NCI-H2171 treated with DMSO at 0.1 percent for 48 hours (cell line): ENCODE data around the gene CAMTA1.

ENCODE experiments used
- DNase-seq: peaks from one replicate; lab custom pipeline; 2025; lab: John Stamatoyannopoulos, UW

The CAMTA1 gene

GRCh38 chr1:7477593-7477992 is 692.3 kb downstream of the CAMTA1 start:
- DNase-seq, result no peak

- DNase-seq, result no peak
Observed at GRCh38 chr1:7478142-7478790, 693.0 kb downstream of the CAMTA1 start.

- DNase-seq, result peak; percentile 83
Observed at GRCh38 chr1:7478809-7479499, 693.7 kb downstream of the CAMTA1 start.

GRCh38 chr1:7479571-7479970 is 694.3 kb downstream of the CAMTA1 start:
- no peak for DNase-seq

GRCh38 chr1:7481194-7481593 is 695.9 kb downstream of the CAMTA1 start:
- no peak for DNase-seq

GRCh38 chr1:7482077-7482476 is 696.8 kb downstream of the CAMTA1 start:
- DNase-seq, result no peak

GRCh38 chr1:7482772-7483495 is 697.7 kb downstream of the CAMTA1 start:
- DNase-seq, result no peak

GRCh38 chr1:7483634-7484383 is 698.6 kb downstream of the CAMTA1 start:
- no peak for DNase-seq

- DNase-seq, result no peak
Observed at GRCh38 chr1:7485086-7485780, 700.0 kb downstream of the CAMTA1 start.

GRCh38 chr1:7485826-7486225 is 700.6 kb downstream of the CAMTA1 start:
- no peak for DNase-seq

- DNase-seq, result no peak
Observed at GRCh38 chr1:7487766-7488474, 702.7 kb downstream of the CAMTA1 start.

- DNase-seq, result no peak
Observed at GRCh38 chr1:7488475-7488842, 703.2 kb downstream of the CAMTA1 start.

- no peak for DNase-seq
Observed at GRCh38 chr1:7489586-7489985, 704.3 kb downstream of the CAMTA1 start.

GRCh38 chr1:7490576-7490975 is 705.3 kb downstream of the CAMTA1 start:
- no peak for DNase-seq

GRCh38 chr1:7491109-7491817 is 706.0 kb downstream of the CAMTA1 start:
- no peak for DNase-seq

GRCh38 chr1:7491818-7492173 is 706.5 kb downstream of the CAMTA1 start:
- no peak for DNase-seq

- peak; percentile 78 for DNase-seq
Observed at GRCh38 chr1:7493711-7494454, 708.6 kb downstream of the CAMTA1 start.

GRCh38 chr1:7495962-7496361 is 710.7 kb downstream of the CAMTA1 start:
- no peak for DNase-seq

GRCh38 chr1:7497107-7497637 is 711.9 kb downstream of the CAMTA1 start:
- no peak for DNase-seq
